HPDE6-E6E7 (cell line): ENCODE measurements around the gene GTF2A1L.
"Not testable (repeated sequence)": the region's sequence is repeated elsewhere in the genome, so short reads cannot be mapped to it uniquely, and the experiment has no call there.

Source experiments
- DNase-seq: peaks from one replicate; pipeline ENCODE4 v3.0.0; 2011; ENCODE audit warnings: missing footprints; ENCODE audit errors: extremely low spot score

Gene GTF2A1L

GRCh38 chr2:48607307-48608014 is 10.2 kb upstream of the GTF2A1L start:
- DNase-seq: peak; percentile 28

GRCh38 chr2:48613211-48613610 is 4.4 kb upstream of the GTF2A1L start:
- DNase-seq: no peak

GRCh38 chr2:48614581-48614980 is 3.1 kb upstream of the GTF2A1L start:
- not testable (repeated sequence) for DNase-seq

GRCh38 chr2:48619526-48619925 is 1.9 kb downstream of the GTF2A1L start:
- DNase-seq: no peak

GRCh38 chr2:48620604-48621003 is 2.9 kb downstream of the GTF2A1L start:
- DNase-seq: no peak

- not testable (repeated sequence) for DNase-seq
These were observed 5.0 kb downstream of the GTF2A1L start for GRCh38 chr2:48622691-48623090.

GRCh38 chr2:48624696-48625095 is 7.0 kb downstream of the GTF2A1L start:
- no peak for DNase-seq

- no peak for DNase-seq
These were observed 8.4 kb downstream of the GTF2A1L start for GRCh38 chr2:48626047-48626446.

GRCh38 chr2:48633143-48633542 is 15.5 kb downstream of the GTF2A1L start:
- DNase-seq: no peak

GRCh38 chr2:48635786-48636185 is 18.1 kb downstream of the GTF2A1L start:
- DNase-seq: no peak

GRCh38 chr2:48638261-48638660 is 20.6 kb downstream of the GTF2A1L start:
- no peak for DNase-seq

GRCh38 chr2:48651158-48651790 is 33.6 kb downstream of the GTF2A1L start:
- DNase-seq: no peak

GRCh38 chr2:48668992-48669391 is 51.3 kb downstream of the GTF2A1L start:
- DNase-seq: no peak

GRCh38 chr2:48673581-48673980 is 55.9 kb downstream of the GTF2A1L start:
- no peak for DNase-seq

GRCh38 chr2:48674933-48675332 is 57.3 kb downstream of the GTF2A1L start:
- DNase-seq: no peak

GRCh38 chr2:48677450-48677849 is 59.8 kb downstream of the GTF2A1L start:
- no peak for DNase-seq

- DNase-seq: no peak
These were observed 67.5 kb downstream of the GTF2A1L start for GRCh38 chr2:48685126-48685525.

GRCh38 chr2:48691935-48692691 is 74.5 kb downstream of the GTF2A1L start:
- no peak for DNase-seq

- DNase-seq: no peak
These were observed 75.4 kb downstream of the GTF2A1L start for GRCh38 chr2:48693066-48693465.

GRCh38 chr2:48693645-48694044 is 76.0 kb downstream of the GTF2A1L start:
- DNase-seq: no peak

GRCh38 chr2:48694149-48694548 is 76.5 kb downstream of the GTF2A1L start:
- no peak for DNase-seq

- DNase-seq: no peak
These were observed 78.3 kb downstream of the GTF2A1L start for GRCh38 chr2:48695991-48696390.

GRCh38 chr2:48696881-48697280 is 79.2 kb downstream of the GTF2A1L start:
- no peak for DNase-seq
